GM18508 (cell line): ENCODE data around the gene BCL2L13.
A peak's percentile ranks its signal among the peaks of the same experiment; 100 is the strongest.

Source experiments
- ATAC-seq: cut with Tn5 transposase; IDR thresholded peaks from one replicate; pipeline ENCODE4 v1.9.1; 2021; ENCODE audit warnings: moderate number of reproducible peaks; ENCODE audit not compliant: insufficient read depth, unreplicated experiment

BCL2L13 gene

GRCh38 chr22:17724678-17725499 lies 86.3 kb downstream of the BCL2L13 start:
- no peak for ATAC-seq

- no peak for ATAC-seq
These were observed 86.9 kb downstream of the BCL2L13 start for GRCh38 chr22:17725500-17725796.

GRCh38 chr22:17726006-17726927 lies 87.7 kb downstream of the BCL2L13 start:
- ATAC-seq = no peak

GRCh38 chr22:17726928-17727897 lies 88.7 kb downstream of the BCL2L13 start:
- ATAC-seq = no peak

GRCh38 chr22:17728786-17729185 lies 90.2 kb downstream of the BCL2L13 start:
- ATAC-seq = no peak

- ATAC-seq = no peak
These were observed 91.0 kb downstream of the BCL2L13 start for GRCh38 chr22:17729561-17729960.

GRCh38 chr22:17732251-17732854 lies 93.8 kb downstream of the BCL2L13 start:
- ATAC-seq = no peak

- no peak for ATAC-seq
These were observed 94.9 kb downstream of the BCL2L13 start for GRCh38 chr22:17733466-17733865.

- no peak for ATAC-seq
These were observed 95.6 kb downstream of the BCL2L13 start for GRCh38 chr22:17734187-17734586.

GRCh38 chr22:17738386-17739128 lies 100.0 kb downstream of the BCL2L13 start:
- ATAC-seq = no peak

- ATAC-seq = no peak
These were observed 100.8 kb downstream of the BCL2L13 start for GRCh38 chr22:17739196-17739975.

- ATAC-seq = no peak
These were observed 103.4 kb downstream of the BCL2L13 start for GRCh38 chr22:17741866-17742526.

- ATAC-seq = peak; percentile 50
These were observed 104.0 kb downstream of the BCL2L13 start for GRCh38 chr22:17742527-17742902.

- no peak for ATAC-seq
These were observed 105.3 kb downstream of the BCL2L13 start for GRCh38 chr22:17743661-17744411.

- no peak for ATAC-seq
These were observed 105.9 kb downstream of the BCL2L13 start for GRCh38 chr22:17744430-17744829.

GRCh38 chr22:17746916-17747315 lies 108.4 kb downstream of the BCL2L13 start:
- ATAC-seq = no peak
